Caco-2 (cell line): ENCODE data around the gene CFAP58. TPM values are rescaled to one million over a fixed set of nuclear protein-coding genes. Genes with fewer than 3 reads are reported as not detected.

Experiments
- BruUV-seq: library from RNA; stranded (reverse); fragments of 400-500 nt; replicated peaks from 2 replicates; lab custom pipeline; 2021; lab: Mats Ljungman, UMichigan
- CTCF ChIA-PET: fragments of 300-600 bp; sonication (Branson Sonifier 250); formaldehyde crosslinking; loops from one replicate; lab custom pipeline; 2022; ENCODE audit warnings: antibody characterized with exemption; lab: Charles Lee
- POLR2A ChIA-PET: fragments of 300-600 bp; sonication (Branson Sonifier 250); formaldehyde crosslinking; loops from one replicate; lab custom pipeline; 2022; ENCODE audit warnings: antibody characterized with exemption; lab: Charles Lee
- DNase-seq, 2 experiments: peaks; one replicate each; pipeline versions ENCODE4 v3.0.0 to v3.0.0-alpha.2; 2020 to 2022
- H3K27me3 ChIP-seq: replicated peaks from 2 replicates; pipeline ENCODE4 v1.6.0; 2011; ENCODE audit warnings: low read length; ENCODE audit not compliant: control insufficient read depth, insufficient read depth
- H3K36me3 ChIP-seq: 2 replicates; pipeline ENCODE4 v1.5.1; 2011; ENCODE audit warnings: low read length; ENCODE audit not compliant: control insufficient read depth, insufficient read depth
- H3K4me1 ChIP-seq: fragments of 250-450 bp; sonication (Bioruptor Pico); 2 replicates; pipeline ENCODE4 v1.5.1; 2020; ENCODE audit warnings: mild to moderate bottlenecking
- H3K4me3 ChIP-seq: 2 replicates; pipeline ENCODE4 v1.5.1; 2011; ENCODE audit warnings: low read depth, mild to moderate bottlenecking, control low read depth, low read length
- H3K9me3 ChIP-seq: fragments of 250-450 bp; sonication (Bioruptor Pico); 2 replicates; pipeline ENCODE4 v1.5.1; 2020; ENCODE audit warnings: mild to moderate bottlenecking, moderate library complexity
- H3K27ac Mint-ChIP-seq: one replicate; pipeline ENCODE4 v1.8.0; 2022; ENCODE audit warnings: mixed read lengths; ENCODE audit not compliant: unreplicated experiment
- H3K27me3 Mint-ChIP-seq: one replicate; pipeline ENCODE4 v1.8.0; 2022; ENCODE audit warnings: mixed read lengths; ENCODE audit not compliant: insufficient read depth, unreplicated experiment
- H3K36me3 Mint-ChIP-seq: one replicate; pipeline ENCODE4 v1.8.0; 2022; ENCODE audit warnings: mild to moderate bottlenecking, mixed read lengths; ENCODE audit not compliant: insufficient read depth, unreplicated experiment
- H3K4me1 Mint-ChIP-seq: one replicate; pipeline ENCODE4 v1.8.0; 2022; ENCODE audit warnings: low read depth, mixed read lengths; ENCODE audit not compliant: unreplicated experiment
- H3K4me3 Mint-ChIP-seq: one replicate; pipeline ENCODE4 v1.8.0; 2022; ENCODE audit warnings: mild to moderate bottlenecking, moderate library complexity, mixed read lengths; ENCODE audit not compliant: unreplicated experiment
- H3K9me3 Mint-ChIP-seq: one replicate; pipeline ENCODE4 v1.8.0; 2022; ENCODE audit warnings: mixed read lengths; ENCODE audit not compliant: unreplicated experiment
- intact Hi-C: fragments of 100-400 bp; cut with micrococcal nuclease; formaldehyde crosslinking; loops from one replicate; pipeline ENCODE4 v1.10.0; 2022; ENCODE audit not compliant: unreplicated experiment
- total RNA-seq: library from RNA; stranded (reverse); gene quantifications from 2 replicates; pipeline ENCODE4 v1.2.3, GENCODE V29; 2022
- TF ChIP-seq, protein P1 (sequence below), 2 experiments: fragments of 200-600 bp in 1 of 2; IDR thresholded peaks; 1 replicate in 1 of 2; 2 replicates in 1 of 2; pipeline versions ENCODE4 v1.5.1 to v1.8.0; 2011 to 2022; ENCODE audit warnings: antibody characterized with exemption in 1 of 2, control low read depth in 1 of 2, inconsistent platforms in 1 of 2, low read depth in 1 of 2, low read length in 1 of 2, mild to moderate bottlenecking in 1 of 2, moderate library complexity in 1 of 2; ENCODE audit not compliant: insufficient read depth in 1 of 2, severe bottlenecking in 1 of 2, unreplicated experiment in 1 of 2

Gene CFAP58
- total RNA-seq, 1 experiment from 2014 or later = not detected

DNA sequence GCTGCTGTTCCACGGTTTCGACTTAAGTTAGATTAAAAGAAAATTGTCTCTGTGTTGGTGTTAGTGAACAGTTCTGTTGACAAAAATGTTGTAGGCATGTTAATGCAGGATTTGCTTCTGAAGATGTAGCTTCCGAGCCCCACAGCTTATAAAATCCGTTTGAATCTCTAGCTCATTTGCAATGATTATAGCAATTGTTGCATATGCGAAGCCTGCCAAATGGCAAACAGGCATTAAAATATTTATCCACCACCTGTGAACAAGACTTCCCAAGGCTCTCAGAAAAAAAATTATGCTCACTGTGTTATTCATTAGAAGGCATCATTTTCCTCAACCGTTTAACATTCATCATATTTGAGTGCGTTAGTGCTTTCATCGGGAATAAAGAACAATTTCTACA is 14.3 kb downstream of the CFAP58 start:
- ChIA-PET POLR2A (no interaction called here), CTCF (interaction anchor here (0.7 kb wide), 1 partner anchor 62 kb away, joined by 3 read pairs; no protein-coding TSS in a partner anchor)
- Mint-ChIP-seq H3K4me1 (no peaks in the 10 kb centered on the region), H3K9me3 (no peaks in the 10 kb centered on the region), H3K27me3 (peaks cover 3% of the 10 kb centered on the region), H3K27ac (no peak overlapping the region), H3K4me3 (no peak overlapping the region), H3K36me3 (no peaks in the 10 kb centered on the region)
- no peaks in the 10 kb centered on the region for H3K4me1 ChIP-seq
- intact Hi-C loops = no loop called here
- TF ChIP-seq, protein P1, sequence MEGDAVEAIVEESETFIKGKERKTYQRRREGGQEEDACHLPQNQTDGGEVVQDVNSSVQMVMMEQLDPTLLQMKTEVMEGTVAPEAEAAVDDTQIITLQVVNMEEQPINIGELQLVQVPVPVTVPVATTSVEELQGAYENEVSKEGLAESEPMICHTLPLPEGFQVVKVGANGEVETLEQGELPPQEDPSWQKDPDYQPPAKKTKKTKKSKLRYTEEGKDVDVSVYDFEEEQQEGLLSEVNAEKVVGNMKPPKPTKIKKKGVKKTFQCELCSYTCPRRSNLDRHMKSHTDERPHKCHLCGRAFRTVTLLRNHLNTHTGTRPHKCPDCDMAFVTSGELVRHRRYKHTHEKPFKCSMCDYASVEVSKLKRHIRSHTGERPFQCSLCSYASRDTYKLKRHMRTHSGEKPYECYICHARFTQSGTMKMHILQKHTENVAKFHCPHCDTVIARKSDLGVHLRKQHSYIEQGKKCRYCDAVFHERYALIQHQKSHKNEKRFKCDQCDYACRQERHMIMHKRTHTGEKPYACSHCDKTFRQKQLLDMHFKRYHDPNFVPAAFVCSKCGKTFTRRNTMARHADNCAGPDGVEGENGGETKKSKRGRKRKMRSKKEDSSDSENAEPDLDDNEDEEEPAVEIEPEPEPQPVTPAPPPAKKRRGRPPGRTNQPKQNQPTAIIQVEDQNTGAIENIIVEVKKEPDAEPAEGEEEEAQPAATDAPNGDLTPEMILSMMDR (IDR thresholded peaks at IDR 0.05; ENCODE audit: insufficient read depth in 1 of 2, low read depth in 1 of 2, low read length in 1 of 2, severe bottlenecking in 1 of 2, unreplicated experiment in 1 of 2) = no peak
- peaks cover 12% of the 10 kb centered on the region for H3K9me3 ChIP-seq
- H3K4me3 ChIP-seq = no peak overlapping the region
- no peaks in the 10 kb centered on the region for H3K27me3 ChIP-seq
- BruUV-seq = no TSS peak
- H3K36me3 ChIP-seq = no peaks in the 10 kb centered on the region
- no peak for DNase-seq

DNA sequence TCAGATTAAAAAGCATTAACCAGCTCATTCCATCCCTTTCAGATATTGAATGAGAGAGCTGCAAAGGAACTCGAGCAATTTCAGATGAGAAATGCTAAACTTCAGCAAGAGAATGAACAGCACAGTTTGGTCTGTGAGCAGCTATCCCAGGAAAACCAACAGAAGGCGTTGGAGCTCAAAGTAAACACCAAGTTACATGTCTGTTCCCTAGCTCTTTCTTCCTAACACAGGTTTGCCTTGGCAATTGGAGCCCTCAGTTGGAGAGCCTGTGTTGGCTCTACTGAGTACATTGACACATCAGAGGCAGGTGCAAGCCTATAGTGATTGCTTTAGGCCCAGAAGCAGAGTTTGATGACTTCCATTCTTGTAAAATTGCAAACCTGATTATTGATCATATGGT is 14.7 kb downstream of the CFAP58 start:
- Mint-ChIP-seq H3K9me3 (no peaks in the 10 kb centered on the region), H3K27me3 (peaks cover 3% of the 10 kb centered on the region), H3K4me1 (no peaks in the 10 kb centered on the region), H3K4me3 (no peak overlapping the region), H3K36me3 (no peaks in the 10 kb centered on the region), H3K27ac (no peak overlapping the region)
- TF ChIP-seq, protein P1 (IDR thresholded peaks at IDR 0.05; ENCODE audit: insufficient read depth in 1 of 2, low read depth in 1 of 2, low read length in 1 of 2, severe bottlenecking in 1 of 2, unreplicated experiment in 1 of 2) = no peak
- Histone ChIP-seq H3K4me3 (no peak overlapping the region), H3K4me1 (no peaks in the 10 kb centered on the region), H3K9me3 (peaks cover 12% of the 10 kb centered on the region), H3K36me3 (no peaks in the 10 kb centered on the region), H3K27me3 (no peaks in the 10 kb centered on the region)
- POLR2A ChIA-PET = no interaction called here
- no TSS peak for BruUV-seq
- CTCF ChIA-PET = interaction anchor here (0.7 kb wide), 1 partner anchor 62 kb away, joined by 3 read pairs; no protein-coding TSS in a partner anchor
- DNase-seq = no peak
- intact Hi-C loops = no loop called here

DNA sequence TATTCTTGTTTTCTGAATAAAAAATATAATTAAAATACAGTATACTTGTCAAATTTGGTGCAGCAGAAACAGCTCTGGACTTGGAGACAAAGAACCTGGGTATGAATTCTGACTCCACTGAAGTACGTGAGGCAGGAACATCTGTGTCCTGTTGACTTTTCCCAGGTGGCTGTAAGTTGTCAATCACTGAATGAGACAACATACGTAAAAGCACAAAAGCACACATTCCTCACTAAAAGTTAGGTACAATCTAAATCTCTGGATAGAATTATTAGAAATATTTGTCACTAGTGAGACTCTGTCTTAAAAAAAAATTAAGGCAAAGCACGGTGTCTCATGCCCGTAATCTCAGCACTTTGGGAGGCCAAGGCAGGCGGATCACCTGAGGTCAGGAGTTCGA is 18.1 kb downstream of the CFAP58 start:
- H3K27me3 ChIP-seq = no peaks in the 10 kb centered on the region
- H3K9me3 ChIP-seq = peaks cover 5% of the 10 kb centered on the region
- Mint-ChIP-seq H3K27ac (no peak overlapping the region), H3K36me3 (no peaks in the 10 kb centered on the region), H3K27me3 (peaks cover 15% of the 10 kb centered on the region), H3K4me1 (no peaks in the 10 kb centered on the region), H3K4me3 (no peak overlapping the region), H3K9me3 (no peaks in the 10 kb centered on the region)
- DNase-seq = no peak
- POLR2A ChIA-PET = no interaction called here
- CTCF ChIA-PET = no interaction called here
- H3K4me3 ChIP-seq = no peak overlapping the region
- H3K36me3 ChIP-seq = no peaks in the 10 kb centered on the region
- BruUV-seq = no TSS peak
- no peaks in the 10 kb centered on the region for H3K4me1 ChIP-seq
- TF ChIP-seq, protein P1 (IDR thresholded peaks at IDR 0.05; ENCODE audit: insufficient read depth in 1 of 2, low read depth in 1 of 2, low read length in 1 of 2, severe bottlenecking in 1 of 2, unreplicated experiment in 1 of 2) = no peak
- intact Hi-C loops = no loop called here
